A673 (cell line): ENCODE results near the gene IBSP.

Experiments
- CTCF ChIP-seq: fragments of 300-800, 200-600 bp; sonication (generic); conservative IDR thresholded peaks from 2 replicates; pipeline ENCODE4 v1.5.1; 2017; ENCODE audit warnings: low read depth, mild to moderate bottlenecking, antibody characterized with exemption, low read length, moderate library complexity, mixed read lengths
- EZH2 ChIP-seq: fragments of 200-600 bp; sonication (generic); IDR thresholded peaks from 2 replicates; pipeline ENCODE4 v1.6.1; 2017; ENCODE audit warnings: borderline replicate concordance, low read depth, mild to moderate bottlenecking, mixed read lengths, antibody characterized with exemption, low read length; ENCODE audit not compliant: poor library complexity, severe bottlenecking

GRCh38 chr4:87835743-87836142, 36.4 kb downstream of the IBSP start:
- TF ChIP-seq CTCF, result no peak
- no peak for TF ChIP-seq EZH2
